Measurements from ENCODE around the gene PRKCA. TPM values are rescaled to one million over a fixed set of nuclear protein-coding genes. Genes with fewer than 3 reads are reported as not detected.

PRKCA gene
- total RNA-seq, 4 donors from 2014 or later, result 55.8 to 90.7 (median 66.7) TPM

- H3K9me3 ChIP-seq, result no peaks in the 10 kb centered on the region
- H3K27ac ChIP-seq, result peak overlapping the region in 2 of 4 donors; percentile 13 to 24
- H3K36me3 ChIP-seq, result no peaks in the 10 kb centered on the region
- 56 to 57% methylated on average over 11 of the region's 11 CpGs for WGBS, 2 donors
- H3K27me3 ChIP-seq, result no peaks in the 10 kb centered on the region
- no peak for TF ChIP-seq EP300 (IDR thresholded peaks at IDR 0.05)
- no peak for TF ChIP-seq CTCF (IDR thresholded peaks at IDR 0.05)
- TF ChIP-seq POLR2A (IDR thresholded peaks at IDR 0.05), result no peak
- H3K4me1 ChIP-seq, result peaks cover 0 to 38% (median 8%) of the 10 kb centered on the region in 4 donors
- DNase-seq (ENCODE audit: low spot score in 2 of 2), result no peak
- peak overlapping the region in 1 of 4 donors; percentile 24 for H3K4me3 ChIP-seq
Measured at GRCh38 chr17:66441101-66441661, 138.8 kb downstream of the PRKCA start.

- WGBS, 2 donors, result 26 to 36% methylated on average over 2 of the region's 2 CpGs
- TF ChIP-seq POLR2A (IDR thresholded peaks at IDR 0.05) (no peak), EP300 (IDR thresholded peaks at IDR 0.05) (no peak), CTCF (IDR thresholded peaks at IDR 0.05) (no peak)
- Histone ChIP-seq H3K27me3 (no peaks in the 10 kb centered on the region), H3K4me1 (peaks cover 0 to 35% (median 5%) of the 10 kb centered on the region in 4 donors), H3K4me3 (no peak overlapping the region), H3K27ac (no peak overlapping the region), H3K36me3 (no peaks in the 10 kb centered on the region), H3K9me3 (no peaks in the 10 kb centered on the region)
- DNase-seq (ENCODE audit: low spot score in 2 of 2), result no peak
Measured at GRCh38 chr17:66443166-66443565, 140.8 kb downstream of the PRKCA start.

GRCh38 chr17:66443606-66444005 lies 141.2 kb downstream of the PRKCA start:
- no peak overlapping the region for H3K4me3 ChIP-seq
- no peaks in the 10 kb centered on the region for H3K9me3 ChIP-seq
- DNase-seq (ENCODE audit: low spot score in 2 of 2), result no peak
- no peaks in the 10 kb centered on the region for H3K27me3 ChIP-seq
- H3K27ac ChIP-seq, result no peak overlapping the region
- no peak for TF ChIP-seq EP300 (IDR thresholded peaks at IDR 0.05)
- no peak for TF ChIP-seq CTCF (IDR thresholded peaks at IDR 0.05)
- TF ChIP-seq POLR2A (IDR thresholded peaks at IDR 0.05), result no peak
- 59 to 68% methylated on average over 9 of the region's 9 CpGs for WGBS, 2 donors
- no peaks in the 10 kb centered on the region for H3K36me3 ChIP-seq
- peaks cover 0 to 35% (median 5%) of the 10 kb centered on the region in 4 donors for H3K4me1 ChIP-seq

GRCh38 chr17:66444031-66444430 lies 141.6 kb downstream of the PRKCA start:
- no peaks in the 10 kb centered on the region for H3K36me3 ChIP-seq
- H3K27ac ChIP-seq, result no peak overlapping the region
- H3K27me3 ChIP-seq, result no peaks in the 10 kb centered on the region
- no peak overlapping the region for H3K4me3 ChIP-seq
- WGBS, 2 donors, result 87 to 90% methylated on average over 4 of the region's 4 CpGs
- no peak for TF ChIP-seq EP300 (IDR thresholded peaks at IDR 0.05)
- no peak for TF ChIP-seq CTCF (IDR thresholded peaks at IDR 0.05)
- TF ChIP-seq POLR2A (IDR thresholded peaks at IDR 0.05), result no peak
- no peak for DNase-seq (ENCODE audit: low spot score in 2 of 2)
- H3K9me3 ChIP-seq, result no peaks in the 10 kb centered on the region
- peaks cover 0 to 35% (median 5%) of the 10 kb centered on the region in 4 donors for H3K4me1 ChIP-seq

GRCh38 chr17:66445229-66445628 lies 142.8 kb downstream of the PRKCA start:
- no peak overlapping the region for H3K4me3 ChIP-seq
- H3K4me1 ChIP-seq, result peaks cover 0 to 37% (median 5%) of the 10 kb centered on the region in 4 donors
- TF ChIP-seq CTCF (IDR thresholded peaks at IDR 0.05) (no peak), EP300 (IDR thresholded peaks at IDR 0.05) (no peak), POLR2A (IDR thresholded peaks at IDR 0.05) (no peak)

More at GRCh38 chr17:66445229-66445628, 142.8 kb downstream of the PRKCA start:
- no peak for DNase-seq (ENCODE audit: low spot score in 2 of 2)
- Histone ChIP-seq H3K9me3 (no peaks in the 10 kb centered on the region), H3K27me3 (no peaks in the 10 kb centered on the region), H3K27ac (no peak overlapping the region), H3K36me3 (no peaks in the 10 kb centered on the region)
- 60 to 82% methylated on average over 3 of the region's 3 CpGs for WGBS, 2 donors
